Left cardiac atrium (tissue), 4 donors: ENCODE measurements around the gene XXYLT1. TPM values are rescaled to one million over a fixed set of nuclear protein-coding genes. Genes with fewer than 3 reads are reported as not detected.
A peak's percentile ranks its signal among the peaks of the same experiment; 100 is the strongest.
"Not testable (repeated sequence)": the region's sequence is repeated elsewhere in the genome, so short reads cannot be mapped to it uniquely, and the experiment has no call there.

Experiments
- ATAC-seq, 2 donors: fragments of 200-7000 bp; cut with Tn5 transposase; one replicate each; pipeline ENCODE4 v1.9.1; 2020; ENCODE audit warnings: mild to moderate bottlenecking in 2 of 2, moderate library complexity in 2 of 2
- DNase-seq: peaks from one replicate; pipeline ENCODE4 v3.0.0-alpha.2; 2020
- intact Hi-C, 2 donors: fragments of 100-400 bp; cut with DNase I; formaldehyde crosslinking; loops; one replicate each; pipeline versions ENCODE4 v1.14.1 to v1.15.1; 2022 to 2023
- total RNA-seq, 2 donors: library from RNA; stranded (reverse); fragmentation: NEBNext Ultra II Directional; extraction: Animal tissue kit (Norgen Biotek cat#: 25700); gene quantifications; one replicate each; pipeline ENCODE4 v1.2.1, GENCODE V29; 2021
- donor health status: DM: no; HTN: yes; CAD: no.
- donor health status: DM: no; HTN: yes; CAD: no; lungs with severe emphysema.
- donor health status: DM: yes; HTN: yes; CAD: no.
- donor health status: Dilated cardiomyopathy.

The XXYLT1 gene
- total RNA-seq, 2 donors from 2014 or later, result 4.2 to 8.8 TPM

DNA sequence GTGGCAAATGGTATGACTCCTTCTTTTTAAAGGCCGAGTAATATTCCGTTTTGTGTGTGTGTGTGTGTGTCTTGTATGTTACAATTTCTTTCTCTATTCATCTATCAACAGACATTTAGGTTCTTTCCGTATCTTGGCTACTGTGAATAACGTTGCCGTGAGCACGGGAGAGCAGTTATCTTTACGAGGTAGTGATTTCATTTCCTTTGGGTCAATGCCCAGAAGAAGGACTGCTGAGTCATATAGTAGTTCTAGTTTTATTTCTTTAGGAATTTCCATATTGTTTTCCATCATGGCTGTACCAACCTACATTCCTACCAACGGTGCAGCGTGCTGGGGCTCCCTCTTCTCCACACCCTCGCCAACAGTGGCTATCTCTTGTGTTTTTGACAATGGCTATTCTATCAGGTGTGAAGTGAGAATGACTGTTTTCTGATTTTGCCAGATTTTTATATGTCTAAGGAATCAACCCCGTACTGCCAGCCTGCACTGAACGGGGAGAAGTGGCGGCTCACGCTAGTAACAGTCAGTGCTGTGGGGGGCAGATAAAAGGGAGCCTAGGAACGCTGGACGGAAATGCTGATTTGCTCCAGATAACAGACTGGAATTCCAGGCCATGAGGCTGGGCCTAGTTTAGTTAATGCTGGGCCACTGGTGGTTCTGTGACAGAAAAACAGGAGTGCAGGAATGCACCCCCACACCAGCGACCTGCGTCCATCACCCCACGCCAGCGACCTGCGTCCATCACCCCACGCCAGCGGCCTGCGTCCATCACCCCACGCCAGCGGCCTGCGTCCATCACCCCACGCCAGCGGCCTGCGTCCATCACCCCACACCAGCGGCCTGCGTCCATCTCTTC lies 168.1 kb downstream of the XXYLT1 start:
- peak; percentile 44 for DNase-seq
- peak in 1 of 2 donors; percentile 70 for ATAC-seq
- intact Hi-C loops, result loop anchor here (10.0 kb wide), 1 partner anchor 98 kb away; no protein-coding TSS in a partner anchor

DNA sequence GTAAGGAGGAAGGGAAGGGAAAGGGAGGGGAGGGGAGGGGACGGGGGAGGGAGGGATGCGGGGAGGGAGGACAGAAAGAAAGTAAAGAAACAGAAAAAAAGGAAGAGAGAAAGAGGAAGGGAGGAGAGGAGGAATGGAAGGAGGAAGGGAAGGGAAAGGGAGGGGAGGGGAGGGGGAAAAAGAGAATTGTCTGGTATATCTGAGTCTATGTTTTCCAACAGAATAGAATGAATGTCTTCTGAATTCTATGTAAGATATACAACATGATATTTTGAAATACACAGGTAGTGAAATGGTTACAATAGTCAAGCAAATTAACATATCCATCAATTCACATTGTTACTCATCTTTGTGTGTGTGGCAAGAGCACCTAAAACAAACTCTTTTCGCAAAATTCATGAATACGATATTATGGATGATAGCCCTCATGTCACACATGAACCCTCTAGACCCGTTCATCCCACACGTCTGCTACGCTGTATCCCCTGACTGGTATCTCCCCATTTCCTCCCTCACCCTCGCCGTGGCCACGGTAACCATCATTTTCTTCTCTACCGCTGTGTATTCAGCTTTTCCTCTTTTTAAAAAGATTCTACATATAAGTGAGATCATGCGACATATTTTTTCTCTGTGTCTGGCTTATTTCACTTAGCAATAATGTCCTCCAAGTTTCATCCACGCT lies 168.9 kb downstream of the XXYLT1 start:
- DNase-seq (no peak), ATAC-seq (no peak)
- intact Hi-C loops, result loop anchor here (10.0 kb wide), 1 partner anchor 97 kb away; no protein-coding TSS in a partner anchor

DNA sequence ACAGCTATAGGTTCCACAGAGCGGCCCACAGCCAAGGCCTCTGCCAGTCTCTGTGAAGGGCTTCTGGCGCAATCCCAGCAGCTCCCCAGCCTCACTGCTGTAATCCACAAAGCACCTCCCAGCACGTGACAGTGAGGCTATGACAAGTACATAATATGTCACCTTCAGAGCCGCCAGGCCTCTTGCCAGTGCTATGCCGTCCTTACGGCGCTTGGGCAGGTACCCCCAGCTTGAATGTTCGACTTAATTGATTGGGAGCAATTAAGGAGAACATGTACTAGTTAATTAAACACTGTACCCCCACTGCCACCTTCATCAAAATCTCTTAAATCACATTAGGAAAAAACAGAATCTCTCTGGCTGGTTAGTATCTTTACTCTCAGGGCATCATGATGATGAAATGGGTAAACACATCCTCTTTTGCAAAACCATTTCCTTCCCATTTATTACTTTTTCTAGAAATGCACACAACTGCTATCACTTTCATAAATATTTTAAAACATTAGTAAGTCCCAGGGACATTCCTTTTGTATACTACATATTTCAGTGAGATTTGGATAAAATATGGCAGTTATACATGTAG lies 169.9 kb downstream of the XXYLT1 start:
- DNase-seq (peak; percentile 75), ATAC-seq (peak; percentile 56 to 70)
- intact Hi-C loops, result loop anchor here (10.0 kb wide), 1 partner anchor 96 kb away; no protein-coding TSS in a partner anchor

DNA sequence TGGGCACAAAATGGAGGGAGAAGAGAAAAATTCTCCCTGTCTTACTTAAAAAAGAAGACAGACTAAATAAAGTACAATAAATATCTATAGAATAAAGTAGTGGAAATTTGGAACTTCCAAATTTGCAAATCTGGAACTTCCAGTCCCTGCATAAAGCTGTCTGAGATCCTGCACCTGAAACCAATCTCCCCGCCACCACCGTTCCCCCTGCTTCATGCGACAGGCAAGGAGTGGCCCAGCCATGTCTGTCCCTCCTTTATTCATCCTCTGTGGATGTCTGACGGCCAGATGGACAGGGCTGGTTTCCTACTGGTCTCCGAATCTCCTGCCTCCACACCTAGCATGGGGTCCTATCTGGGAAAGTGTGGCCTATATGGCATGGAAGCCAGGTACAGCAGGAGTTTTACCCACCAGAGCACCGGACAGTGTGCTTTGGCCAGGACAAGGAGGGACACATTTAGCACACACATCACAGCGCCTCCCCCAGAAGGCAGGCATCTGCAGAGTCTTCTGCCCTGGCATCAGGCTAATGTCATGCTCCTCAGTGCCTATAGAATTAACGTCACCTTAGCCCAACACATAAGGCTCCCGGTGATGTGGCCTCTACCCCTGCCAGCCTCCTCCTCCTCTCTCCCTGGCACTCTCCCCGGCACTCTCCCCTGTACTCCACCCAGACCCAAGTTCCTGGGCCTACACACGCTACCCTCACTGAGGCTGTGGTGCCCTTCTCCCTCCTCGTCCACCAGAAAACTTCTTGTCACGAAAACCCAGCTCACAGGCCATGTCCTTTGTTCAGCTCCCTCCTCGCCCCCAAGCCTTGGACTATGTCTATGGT lies 170.8 kb downstream of the XXYLT1 start:
- intact Hi-C loops, result loop anchor here (10.0 kb wide), 1 partner anchor 95 kb away; no protein-coding TSS in a partner anchor
- peak in 1 of 2 donors; percentile 3 for ATAC-seq
- DNase-seq, result peak; percentile 13

DNA sequence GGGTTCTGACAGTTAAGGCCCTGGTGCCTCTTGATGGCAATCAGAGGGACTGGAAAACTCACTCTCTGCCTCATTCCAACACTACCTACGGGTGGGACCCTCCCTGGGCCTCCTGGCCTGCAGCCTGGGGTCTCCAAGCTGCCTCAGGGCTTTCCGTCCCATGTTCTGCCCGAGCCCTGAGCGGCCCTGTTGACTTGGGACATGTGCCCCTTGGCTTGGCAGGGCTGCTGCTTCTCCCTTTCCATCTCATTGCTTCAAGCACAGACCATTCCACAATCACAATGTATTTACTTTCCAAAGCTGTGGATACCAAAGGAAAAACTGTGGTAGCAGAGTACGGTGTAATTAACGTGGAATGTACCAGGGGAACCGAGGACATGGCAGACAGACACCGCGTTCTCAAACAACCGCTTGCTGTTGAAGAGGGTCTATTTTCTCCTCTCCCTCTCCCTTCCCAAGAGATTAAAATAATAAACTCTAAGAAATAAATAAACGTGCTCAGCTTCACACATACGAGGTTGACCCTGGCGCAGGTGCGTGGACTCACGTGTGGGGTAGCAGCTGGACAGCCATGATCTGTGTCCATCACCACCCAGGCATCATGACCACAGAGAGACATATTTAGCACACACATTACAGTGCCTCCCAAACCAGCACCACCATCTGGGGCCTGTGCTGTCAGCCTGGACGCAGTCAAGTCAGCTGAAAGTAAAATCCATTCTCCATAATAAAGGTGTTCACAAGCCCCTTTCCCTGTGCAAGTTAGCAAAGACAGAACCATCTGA lies 172.0 kb downstream of the XXYLT1 start:
- intact Hi-C loops, result no loop called here
- DNase-seq (peak; percentile 23), ATAC-seq (no peak)

DNA sequence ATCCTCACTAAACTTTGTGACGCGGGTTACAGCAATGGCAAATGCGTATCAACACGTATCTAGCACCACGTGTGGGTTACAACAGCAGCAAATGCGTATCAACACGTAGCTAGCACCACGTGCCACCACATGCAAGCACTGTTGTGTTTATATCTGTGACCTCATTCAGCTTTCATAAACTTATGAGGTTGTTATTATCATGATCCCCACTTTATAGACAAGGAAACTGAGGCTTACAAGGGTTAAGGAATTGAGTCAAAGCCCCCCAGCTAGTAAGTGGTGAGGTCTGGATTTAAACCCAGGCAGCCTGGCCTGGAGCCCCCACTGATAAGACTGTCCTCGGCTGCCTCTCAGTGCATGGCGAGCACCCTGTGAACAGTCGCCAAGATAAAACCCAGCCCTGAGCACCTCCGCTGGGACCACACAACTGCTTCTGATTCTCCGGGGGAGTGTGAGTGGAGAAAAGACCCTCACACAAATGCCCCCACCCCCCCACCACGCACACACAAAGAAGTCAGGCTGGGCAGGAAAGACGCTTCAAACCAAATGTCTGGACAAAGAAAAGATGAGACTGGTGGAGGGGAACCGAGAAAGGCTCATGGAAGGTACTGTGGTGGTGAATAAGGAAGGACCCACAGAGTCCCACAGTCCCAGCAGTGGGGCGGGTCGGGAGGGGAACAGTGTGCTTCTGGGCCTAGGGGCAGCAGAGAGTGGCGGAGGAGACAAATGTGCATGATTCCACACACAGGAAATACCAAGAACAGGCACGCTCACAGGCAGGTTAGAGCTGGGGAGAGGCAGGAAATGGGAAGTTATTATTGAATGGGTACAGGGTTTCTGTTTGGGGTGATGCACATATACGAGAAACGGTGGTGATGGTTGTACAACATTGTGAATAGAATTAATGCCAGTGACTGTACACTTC lies 173.4 kb downstream of the XXYLT1 start:
- intact Hi-C loops, result no loop called here
- no peak for ATAC-seq
- DNase-seq, result peak; percentile 43

DNA sequence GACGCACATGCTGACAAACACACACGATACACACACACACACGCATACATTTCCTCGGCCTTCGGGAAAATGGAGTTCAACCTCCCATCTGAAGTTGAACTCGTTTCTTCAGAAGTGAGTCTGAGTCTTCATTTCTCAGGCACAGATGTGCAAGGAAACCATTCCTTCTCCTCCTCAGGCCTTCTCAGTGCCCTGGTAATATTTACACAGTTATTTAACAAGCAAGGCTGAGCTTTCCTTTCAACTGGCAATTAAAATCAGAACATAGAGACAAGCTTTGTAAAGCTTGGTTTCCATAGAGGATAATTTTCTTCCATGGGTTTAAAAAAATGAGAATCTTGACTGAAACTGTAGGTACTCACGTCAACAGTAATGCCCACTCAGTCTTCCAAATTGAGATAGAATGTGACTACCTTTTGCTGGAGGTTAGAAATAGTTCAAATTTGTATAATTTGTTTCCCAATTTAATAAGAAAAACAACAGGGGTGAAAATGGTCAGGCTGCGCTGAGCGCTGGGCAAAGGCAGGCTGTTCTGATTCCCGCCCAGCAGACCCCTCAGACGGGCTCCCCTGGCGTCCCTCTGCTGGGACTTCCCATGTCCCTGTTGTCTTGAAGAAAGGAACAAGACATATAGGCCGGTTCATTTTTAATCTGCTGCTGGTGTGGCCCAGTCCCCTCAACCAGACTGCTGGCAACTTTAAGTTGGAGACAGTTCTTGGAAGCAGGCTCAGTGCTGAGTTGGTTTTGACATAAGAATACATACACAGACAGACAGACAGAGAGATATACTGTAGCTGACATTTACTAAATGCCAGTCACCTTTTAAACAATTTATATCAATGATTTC lies 174.3 kb downstream of the XXYLT1 start:
- DNase-seq (no peak), ATAC-seq (no peak)
- intact Hi-C loops, result no loop called here

DNA sequence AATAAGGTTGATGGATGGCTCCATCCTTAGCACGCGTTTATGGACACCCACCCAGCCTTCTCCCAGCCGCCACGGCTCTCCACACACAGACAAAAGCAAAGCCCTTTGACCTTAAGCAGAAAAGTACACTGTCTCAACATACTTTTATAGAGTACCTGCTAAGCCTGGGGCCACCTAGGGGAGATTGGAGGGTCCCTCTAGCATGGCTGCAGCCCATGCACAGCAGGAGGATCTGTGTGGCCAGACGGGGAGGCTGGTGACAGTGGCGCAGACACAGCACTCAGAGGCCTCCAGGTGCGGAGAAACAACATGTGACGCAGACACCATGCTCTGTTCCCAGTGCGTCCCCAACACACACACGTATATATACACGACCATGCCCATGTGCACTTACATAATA lies 174.9 kb downstream of the XXYLT1 start:
- intact Hi-C loops, result no loop called here
- DNase-seq (peak; percentile 10), ATAC-seq (no peak)

DNA sequence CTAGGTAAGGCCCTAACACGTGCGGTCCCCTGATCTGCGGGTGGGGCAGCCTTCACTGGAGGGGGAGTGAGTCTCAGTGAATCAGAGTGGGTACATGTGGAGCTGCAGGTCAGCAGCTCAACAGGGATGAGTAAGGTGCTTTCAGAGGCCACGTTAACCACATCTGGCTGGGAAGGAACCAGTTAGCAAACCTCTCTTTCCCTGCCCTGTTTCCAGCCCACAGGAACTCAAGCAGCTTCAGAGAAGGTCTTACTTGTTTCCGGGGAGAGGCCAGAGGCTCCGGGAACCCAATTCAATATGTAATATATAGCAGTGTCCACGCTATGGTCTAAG lies 175.3 kb downstream of the XXYLT1 start:
- ATAC-seq (no peak), DNase-seq (peak; percentile 5)
- intact Hi-C loops, result no loop called here

DNA sequence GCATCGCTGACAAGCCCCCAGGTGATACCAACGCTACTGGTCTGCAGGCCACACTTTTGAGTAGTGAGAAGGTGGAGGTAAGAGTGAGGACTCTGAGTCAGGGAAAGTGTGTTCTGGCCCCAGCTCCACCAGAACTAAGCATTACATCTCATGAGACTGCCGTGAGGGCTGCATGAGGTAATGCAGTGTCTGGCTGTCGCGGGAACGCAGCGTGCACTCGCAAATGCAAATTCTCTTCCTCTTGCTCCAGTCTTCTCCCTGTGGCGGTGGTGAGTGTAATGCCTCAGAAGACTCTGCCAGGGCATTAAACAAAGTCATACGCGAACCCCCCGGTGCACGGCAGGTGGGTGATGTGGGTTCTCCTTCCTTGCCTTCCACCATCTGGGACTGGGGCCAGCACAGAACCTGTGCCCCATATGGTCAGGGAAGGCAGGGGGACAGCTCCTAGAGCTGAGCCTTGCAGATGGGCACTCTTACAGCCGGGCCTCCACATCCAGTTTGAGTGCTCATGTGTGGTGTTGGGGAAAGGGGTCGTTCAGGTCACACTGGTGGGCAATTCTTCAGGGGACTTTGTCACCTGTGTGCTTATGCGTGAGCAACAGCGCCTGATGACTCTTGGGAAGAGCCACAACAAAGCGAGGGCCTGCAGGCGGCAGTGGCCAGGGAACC lies 175.8 kb downstream of the XXYLT1 start:
- ATAC-seq, result peak in 1 of 2 donors; percentile 14
- peak; percentile 4 for DNase-seq
- intact Hi-C loops, result no loop called here

DNA sequence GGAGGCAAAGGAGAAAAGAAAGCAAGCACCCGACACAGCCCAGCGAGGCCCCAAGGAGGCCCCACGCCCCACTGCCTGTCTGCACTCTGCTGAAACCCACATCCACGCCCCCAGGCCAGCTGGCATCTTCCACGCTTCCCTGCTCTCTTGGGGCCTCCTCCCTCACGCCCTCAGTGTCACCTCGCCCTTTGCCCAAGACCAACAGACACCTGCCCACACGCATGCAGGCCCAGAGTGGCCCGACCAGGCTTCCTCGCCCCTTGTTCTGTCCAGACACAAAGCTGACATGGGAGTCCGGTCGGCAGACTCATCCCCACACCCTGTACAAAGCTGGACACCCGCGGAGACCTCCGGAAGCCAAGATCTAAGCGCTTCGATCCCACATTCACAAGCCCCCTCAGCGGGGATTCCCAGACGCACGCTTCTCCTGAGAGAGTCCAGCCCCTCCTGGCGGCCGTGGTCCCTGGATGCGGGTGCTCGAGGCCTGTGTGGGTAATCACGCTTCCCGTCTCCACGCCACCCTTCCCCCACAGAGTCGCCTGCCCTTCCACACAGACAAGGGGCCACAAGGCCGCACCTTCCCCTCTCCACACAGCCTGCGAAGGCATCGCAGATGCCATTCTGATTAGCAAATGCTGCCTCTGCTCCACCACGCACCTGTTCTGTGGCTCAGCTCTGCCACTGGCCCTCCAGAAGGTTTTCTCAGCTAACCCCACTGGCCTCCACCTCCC lies 176.6 kb downstream of the XXYLT1 start:
- peak in 1 of 2 donors; percentile 11 for ATAC-seq
- peak; percentile 17 for DNase-seq
- intact Hi-C loops, result no loop called here

DNA sequence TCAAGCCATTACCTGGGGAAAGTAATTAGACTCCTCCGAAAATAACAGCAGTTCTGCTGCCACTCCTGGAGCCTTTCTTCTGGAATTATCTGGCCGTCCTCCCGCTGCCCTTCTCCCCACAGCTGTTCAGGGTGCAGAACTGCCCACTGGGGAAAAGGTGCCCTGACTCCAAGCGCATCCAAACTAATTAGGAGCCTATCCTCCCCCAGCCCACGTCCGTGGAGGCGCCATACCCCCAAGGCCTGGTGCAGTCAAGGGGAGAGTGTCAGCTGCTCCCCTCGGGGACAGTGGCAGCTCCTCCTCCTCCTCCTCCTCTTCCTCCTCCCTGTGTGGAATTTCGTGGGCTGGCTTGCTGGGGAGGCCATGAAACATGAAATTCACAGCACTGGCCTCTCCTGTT lies 177.2 kb downstream of the XXYLT1 start:
- ATAC-seq (no peak), DNase-seq (peak; percentile 9)
- intact Hi-C loops, result no loop called here

DNA sequence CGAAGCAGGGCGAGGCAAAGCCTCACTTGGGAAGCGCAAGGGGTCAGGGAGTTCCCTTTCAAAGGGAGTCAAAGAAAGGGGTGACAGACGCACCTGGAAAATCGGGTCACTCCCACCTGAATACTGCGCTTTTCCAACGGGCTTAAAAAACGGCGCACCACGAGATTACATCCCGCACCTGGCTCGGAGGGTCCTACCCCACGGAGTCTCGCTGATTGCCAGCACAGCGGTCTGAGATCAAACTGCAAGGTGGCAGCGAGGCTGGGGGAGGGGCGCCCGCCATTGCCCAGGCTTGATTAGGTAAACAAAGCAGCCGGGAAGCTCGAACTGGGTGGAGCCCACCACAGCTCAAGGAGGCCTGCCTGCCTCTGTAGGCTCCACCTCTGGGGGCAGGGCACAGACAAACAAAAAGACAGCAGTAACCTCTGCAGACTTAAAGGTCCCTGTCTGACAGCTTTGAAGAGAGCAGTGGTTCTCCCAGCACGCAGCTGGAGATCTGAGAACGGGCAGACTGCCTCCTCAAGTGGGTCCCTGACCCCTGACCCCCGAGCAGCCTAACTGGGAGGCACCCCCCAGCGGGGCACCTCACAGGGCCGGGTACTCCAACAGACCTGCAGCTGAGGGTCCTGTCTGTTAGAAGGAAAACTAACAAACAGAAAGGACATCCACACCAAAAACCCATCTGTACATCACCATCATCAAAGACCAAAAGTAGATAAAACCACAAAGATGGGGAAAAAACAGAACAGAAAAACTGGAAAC lies 182.9 kb downstream of the XXYLT1 start:
- intact Hi-C loops, ATAC-seq: not testable (repeated sequence)
- DNase-seq, result peak; percentile 6

DNA sequence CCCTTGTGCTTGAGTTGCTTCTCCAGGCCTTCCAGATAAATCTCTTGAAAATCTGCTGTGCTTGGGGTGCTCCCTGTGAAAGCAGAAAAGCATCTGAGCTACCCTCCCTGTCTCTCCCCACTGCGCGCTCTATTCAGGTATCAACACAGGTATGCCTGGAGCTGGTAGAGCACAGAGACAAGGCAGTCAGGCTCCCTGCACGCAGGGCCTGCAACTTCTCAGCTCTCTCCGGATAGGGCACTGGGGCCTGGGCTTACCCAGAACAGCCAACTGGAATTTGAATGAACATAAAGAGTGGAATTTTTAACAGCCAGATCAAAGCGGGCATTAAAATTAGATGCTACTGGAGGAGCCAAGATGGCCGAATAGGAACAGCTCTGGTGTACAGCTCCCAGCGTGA lies 183.6 kb downstream of the XXYLT1 start:
- intact Hi-C loops, result no loop called here
- DNase-seq, result no peak
- ATAC-seq, result no peak

DNA sequence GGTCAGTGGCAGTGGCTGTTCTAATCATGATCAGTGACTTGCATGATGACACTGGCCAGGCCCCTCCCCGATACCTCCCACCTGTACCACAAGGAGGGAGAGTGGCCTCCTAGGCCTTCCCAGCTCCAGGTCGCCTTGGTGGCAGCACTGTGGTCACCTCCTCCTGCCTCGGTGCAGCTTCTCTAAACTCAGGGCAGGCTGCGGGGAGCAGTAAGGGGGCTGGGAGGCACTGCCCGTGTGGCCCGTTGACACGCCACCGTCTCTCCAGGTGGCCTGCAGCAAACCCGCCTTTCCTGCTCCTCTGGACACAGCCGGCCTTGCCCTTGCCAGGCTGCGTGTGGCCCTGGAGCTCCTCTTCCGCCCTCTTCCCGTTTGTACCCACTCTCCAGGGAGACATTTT lies 184.1 kb downstream of the XXYLT1 start:
- ATAC-seq (peak in 1 of 2 donors; percentile 19), DNase-seq (peak; percentile 9)
- intact Hi-C loops, result no loop called here
